GM12878 (cell line): ENCODE data around the gene ERP29.

Source experiments
- ATF3 ChIP-seq: IDR thresholded peaks from 2 replicates; pipeline ENCODE4 v1.6.1; 2011; ENCODE audit warnings: low read depth, mild to moderate bottlenecking, low read length, moderate library complexity, borderline replicate concordance; ENCODE audit errors: extremely low read depth
- CHD1 ChIP-seq: IDR thresholded peaks from 2 replicates; pipeline ENCODE4 v1.6.1; 2012; ENCODE audit warnings: low read depth, low read length, improper control_type of control experiment
- CREB1 ChIP-seq: IDR thresholded peaks from 2 replicates; pipeline ENCODE4 v1.6.1; 2012; ENCODE audit warnings: low read depth, mild to moderate bottlenecking, inconsistent platforms
- JUND ChIP-seq: IDR thresholded peaks from 2 replicates; pipeline ENCODE4 v1.6.1; 2012; ENCODE audit warnings: low read depth, mild to moderate bottlenecking, low read length, improper control_type of control experiment, moderate library complexity
- POLR2A ChIP-seq: IDR thresholded peaks from 2 replicates; pipeline ENCODE4 v1.6.1; 2011; ENCODE audit warnings: low read depth, mild to moderate bottlenecking, low read length
- REST ChIP-seq: IDR thresholded peaks from 2 replicates; pipeline ENCODE4 v1.6.1; 2012; ENCODE audit warnings: mild to moderate bottlenecking, low read depth, low read length

GRCh38 chr12:111998015-111998414 is 15.2 kb upstream of the ERP29 start:
- TF ChIP-seq CHD1, result no peak
- no peak for TF ChIP-seq REST
- no peak for TF ChIP-seq JUND
- no peak for TF ChIP-seq CREB1
- TF ChIP-seq POLR2A, result no peak
- no peak for TF ChIP-seq ATF3
